ENCODE measurements around the gene LPCAT2. TPM values are rescaled to one million over a fixed set of nuclear protein-coding genes. Genes with fewer than 3 reads are reported as not detected.

Gene LPCAT2
- total and polyA plus RNA-seq, 2 of the 13 experiments (the other 11 are each of a cell fraction or from before 2014, with no cell fraction given): 9.9 to 17.6 TPM

GRCh38 chr16:55508941-55509931, at the start of gene LPCAT2 (continued):
- TF ChIP-seq ZNF572 (CRISPR knock-in tag; IDR thresholded peaks at IDR 0.05) (no peak), ZNF549 (CRISPR knock-in tag; IDR thresholded peaks at IDR 0.05) (no peak), PRDM10 (CRISPR knock-in tag; IDR thresholded peaks at IDR 0.05; ENCODE audit: low read depth) (no peak), IRX3 (CRISPR knock-in tag; IDR thresholded peaks at IDR 0.05; ENCODE audit: borderline replicate concordance, low read depth) (no peak), KAT2B (IDR thresholded peaks at IDR 0.05; ENCODE audit: borderline replicate concordance, low read depth, low read length) (no peak), AGO1 (IDR thresholded peaks at IDR 0.05; ENCODE audit: low read depth, low read length, poor library complexity, severe bottlenecking) (no peak), SMAD9 (CRISPR knock-in tag; IDR thresholded peaks at IDR 0.05) (no peak), KLF6 (CRISPR knock-in tag; IDR thresholded peaks at IDR 0.05) (no peak), ZNF362 (CRISPR knock-in tag; IDR thresholded peaks at IDR 0.05; ENCODE audit: borderline replicate concordance) (no peak), ZBTB43 (CRISPR knock-in tag; conservative IDR thresholded peaks at IDR 0.05) (no peak), ZNF704 (CRISPR knock-in tag; IDR thresholded peaks at IDR 0.05; ENCODE audit: borderline replicate concordance) (peak; percentile 75; the same call in 1 of the 2 replicates), TRIM24 (CRISPR knock-in tag; IDR thresholded peaks at IDR 0.05) (no peak), MEIS1 (CRISPR knock-in tag; IDR thresholded peaks at IDR 0.05; ENCODE audit: borderline replicate concordance) (no peak), ZFP82 (CRISPR knock-in tag; IDR thresholded peaks at IDR 0.05; ENCODE audit: borderline replicate concordance) (no peak), SKI (IDR thresholded peaks at IDR 0.05; ENCODE audit: partially characterized antibody) (no peak)

All from HepG2 (cell line).